GM19395 (cell line): ENCODE results near the gene HMG20A.

Experiments used
- ATAC-seq: cut with Tn5 transposase; IDR thresholded peaks from one replicate; pipeline ENCODE4 v1.9.1; 2021; ENCODE audit warnings: mild to moderate bottlenecking, moderate library complexity; ENCODE audit not compliant: unreplicated experiment

HMG20A gene

DNA sequence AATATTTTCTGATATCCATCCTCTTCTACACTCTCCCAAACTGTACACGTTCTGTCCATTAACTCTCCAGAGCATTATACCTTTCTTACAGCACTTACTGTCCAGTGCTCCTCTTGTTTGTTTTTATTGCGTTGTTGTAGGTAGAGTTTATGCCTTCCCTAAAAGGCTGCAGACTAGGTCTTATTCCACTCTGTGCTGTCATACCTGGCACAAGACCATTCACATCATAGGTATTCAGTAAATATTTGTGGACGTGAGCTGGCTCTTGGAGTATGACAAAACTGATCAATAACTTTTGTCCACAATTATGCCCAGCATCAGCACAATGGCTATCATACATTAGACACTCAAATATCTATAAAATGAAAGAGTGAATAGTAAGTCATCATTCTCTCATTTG, 4.4 kb downstream of the HMG20A start:
- ATAC-seq = no peak

DNA sequence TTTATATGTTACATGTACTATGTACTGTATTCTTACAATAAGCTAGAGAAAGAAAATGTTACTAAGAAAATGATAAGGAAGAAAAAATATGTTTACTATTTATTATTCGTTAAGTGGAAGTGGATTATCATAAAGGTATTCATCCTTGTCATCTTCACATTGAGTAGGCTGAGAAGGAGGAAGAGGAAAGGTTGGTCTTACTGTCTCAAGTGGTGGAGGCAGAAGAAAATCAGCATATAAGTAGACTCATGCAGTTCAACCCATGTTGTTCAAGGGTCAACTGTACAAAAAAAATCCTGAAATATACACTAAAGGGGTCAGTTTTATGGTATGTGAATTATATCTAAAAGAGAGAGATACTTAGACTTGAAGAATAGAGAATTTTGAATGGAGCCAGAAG, 5.7 kb downstream of the HMG20A start:
- no peak for ATAC-seq

DNA sequence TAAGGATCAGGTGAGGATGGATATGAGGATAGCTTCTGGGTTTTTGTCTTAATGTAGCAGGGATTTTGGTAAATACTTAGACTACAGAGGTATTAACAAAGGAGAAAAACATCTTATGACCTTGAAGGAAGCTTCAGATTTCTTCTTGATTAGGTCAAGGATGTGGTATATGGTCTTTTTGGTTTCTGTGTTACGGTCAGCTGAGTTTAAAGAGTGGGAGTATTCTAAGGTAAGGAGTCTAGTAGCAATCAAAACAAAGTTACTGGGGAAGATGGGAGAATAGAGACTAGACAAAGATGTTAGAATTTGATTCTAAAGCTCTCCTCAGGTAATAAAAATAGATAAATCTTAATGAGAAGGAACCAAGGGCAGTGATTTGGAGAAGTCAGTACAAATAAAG, 6.2 kb downstream of the HMG20A start:
- no peak for ATAC-seq

DNA sequence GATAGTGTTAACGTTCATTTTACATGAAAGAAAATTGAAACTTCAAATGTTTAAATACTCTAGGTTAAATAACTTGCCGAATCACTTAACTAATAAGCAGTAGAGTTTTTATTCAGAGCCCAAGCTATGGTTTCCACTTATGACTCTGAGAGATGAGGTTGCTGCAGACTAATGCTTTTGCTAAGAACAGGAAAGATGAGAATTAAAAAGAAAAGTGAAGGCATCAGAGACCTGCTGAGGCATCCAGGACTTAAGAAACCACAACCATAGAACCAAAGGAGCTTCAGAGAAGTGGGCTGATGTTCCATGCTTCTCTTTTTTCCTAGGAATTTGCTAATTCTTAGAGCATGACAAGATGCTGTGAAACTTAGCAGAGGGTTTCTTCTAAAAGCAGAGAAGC, 9.5 kb downstream of the HMG20A start:
- ATAC-seq = no peak

DNA sequence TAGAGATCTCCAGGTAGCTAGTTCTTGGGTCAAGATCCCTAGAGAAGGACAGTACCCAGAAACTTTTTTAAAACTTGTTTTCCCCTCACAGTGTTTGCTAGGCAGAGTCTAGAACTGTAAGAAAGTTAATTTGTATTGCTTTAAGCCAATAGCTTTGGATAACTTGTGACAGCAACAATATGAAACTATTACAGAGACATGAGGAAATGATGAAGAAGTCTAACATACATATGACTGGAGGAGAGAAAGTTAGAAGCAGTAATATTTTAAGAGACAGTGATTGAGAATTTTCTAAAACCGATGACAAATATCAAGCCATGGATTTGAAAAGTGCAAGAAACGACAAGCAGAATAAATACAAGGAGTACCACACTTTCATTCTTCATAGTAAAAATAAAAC, 10.0 kb downstream of the HMG20A start:
- no peak for ATAC-seq

DNA sequence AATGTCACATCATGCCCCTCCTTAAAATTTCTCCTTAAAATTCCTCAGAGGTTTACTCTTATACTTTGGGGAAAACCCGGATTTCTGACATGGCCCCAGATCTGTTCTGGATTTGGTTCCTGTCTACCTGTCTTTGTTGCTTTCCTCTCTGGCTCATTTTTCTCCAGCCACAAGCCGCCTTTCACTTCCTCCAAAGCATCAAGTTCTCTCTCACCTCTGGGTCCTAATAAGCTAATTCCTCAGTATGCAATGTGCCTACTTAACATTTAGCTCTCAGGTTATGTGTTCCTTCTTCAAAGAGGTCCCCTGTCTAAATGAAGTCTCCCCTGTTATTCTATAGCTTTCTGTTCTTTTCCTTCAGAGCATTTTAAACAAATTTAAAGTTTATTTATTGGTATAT, 16.1 kb downstream of the HMG20A start:
- no peak for ATAC-seq

DNA sequence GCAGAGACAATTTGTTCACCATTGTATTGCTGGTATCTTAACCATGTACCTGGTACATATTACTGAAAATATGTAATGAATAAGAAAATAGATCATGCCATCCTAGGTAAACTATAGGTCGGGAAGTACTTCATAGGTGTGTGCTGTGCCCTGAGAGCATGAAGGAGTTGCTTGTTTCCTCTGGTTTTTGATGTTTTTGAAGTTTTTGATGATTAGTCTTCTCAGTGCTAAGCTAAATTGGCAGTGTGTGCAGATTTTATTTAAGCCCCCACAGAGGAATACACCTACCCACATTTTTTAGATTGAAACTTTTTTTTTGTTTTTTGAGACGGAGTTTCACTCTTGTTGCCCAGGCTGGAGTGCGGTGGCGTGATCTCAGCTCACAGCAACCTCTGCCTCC, 16.6 kb downstream of the HMG20A start:
- no peak for ATAC-seq

DNA sequence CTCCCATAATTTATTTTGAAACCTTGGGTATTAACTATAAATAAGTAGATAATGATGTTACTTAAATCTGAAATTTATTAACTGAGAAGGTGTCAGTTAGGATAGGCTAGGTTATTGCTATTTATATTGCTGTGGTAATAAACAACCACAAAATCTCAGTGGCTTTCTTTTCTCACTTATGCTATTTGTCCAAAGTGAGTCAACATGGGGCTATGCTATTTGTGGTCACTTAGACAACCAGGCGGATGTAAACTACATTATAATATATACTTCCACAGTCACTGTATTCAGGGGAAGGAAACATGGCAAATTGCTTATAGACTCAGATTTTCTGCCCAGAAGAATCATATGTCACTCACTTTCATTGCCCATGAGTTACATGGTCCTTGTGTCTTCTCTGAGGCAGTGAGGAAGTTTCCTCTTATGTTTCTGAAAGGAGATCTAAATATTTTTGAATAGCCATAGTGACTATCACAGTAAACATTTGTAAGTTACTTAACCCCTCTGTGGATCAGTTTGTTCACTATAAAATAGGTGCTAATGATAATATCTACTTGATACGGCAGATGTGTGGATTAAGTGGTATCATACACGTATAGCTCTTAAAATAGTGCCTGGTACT, 19.8 kb downstream of the HMG20A start:
- peak; percentile 81 for ATAC-seq

DNA sequence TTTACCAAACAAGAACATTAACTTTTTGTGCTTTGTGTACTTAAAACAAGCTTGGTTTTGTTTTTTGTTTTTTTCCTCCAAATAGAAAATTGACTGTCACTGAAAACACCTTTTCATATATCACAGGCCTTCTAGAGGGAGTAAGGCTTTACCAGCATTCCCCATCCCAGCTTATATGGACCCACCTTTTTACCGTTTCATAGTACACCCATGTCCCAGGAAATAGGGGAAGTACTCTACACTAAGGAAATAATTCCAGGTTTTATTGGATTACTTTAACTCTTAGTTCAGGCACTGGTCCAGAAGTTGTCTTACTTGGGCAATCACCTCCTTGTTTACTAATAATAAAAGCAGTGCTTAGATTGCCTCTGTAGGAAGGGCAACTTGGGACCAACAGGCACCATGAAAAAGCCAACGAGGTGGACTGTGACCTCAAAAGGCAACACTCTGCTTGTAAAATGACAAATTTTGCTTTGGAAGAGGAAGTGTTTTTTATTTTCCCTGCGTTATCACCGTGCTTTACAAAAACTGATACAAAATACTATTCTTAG, 26.2 kb downstream of the HMG20A start:
- no peak for ATAC-seq

DNA sequence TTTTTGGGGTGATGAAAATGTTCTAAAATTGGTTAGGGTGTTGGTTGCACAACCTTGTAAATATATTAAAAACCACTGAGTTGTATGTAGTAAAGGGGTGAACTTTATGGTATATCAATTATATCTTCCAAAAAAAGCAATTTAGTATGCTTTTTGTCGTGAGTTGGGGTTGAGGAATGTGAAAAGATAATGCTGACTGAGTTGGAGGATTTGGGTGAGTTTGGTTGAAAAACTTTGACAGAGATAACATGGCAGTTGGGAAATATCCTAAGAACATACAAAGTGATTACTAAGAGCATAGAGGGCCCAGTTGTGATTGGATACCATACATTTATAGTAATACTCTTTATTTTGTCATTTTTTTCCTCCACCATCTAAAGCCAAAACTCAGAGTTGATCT, 33.6 kb downstream of the HMG20A start:
- ATAC-seq = no peak

DNA sequence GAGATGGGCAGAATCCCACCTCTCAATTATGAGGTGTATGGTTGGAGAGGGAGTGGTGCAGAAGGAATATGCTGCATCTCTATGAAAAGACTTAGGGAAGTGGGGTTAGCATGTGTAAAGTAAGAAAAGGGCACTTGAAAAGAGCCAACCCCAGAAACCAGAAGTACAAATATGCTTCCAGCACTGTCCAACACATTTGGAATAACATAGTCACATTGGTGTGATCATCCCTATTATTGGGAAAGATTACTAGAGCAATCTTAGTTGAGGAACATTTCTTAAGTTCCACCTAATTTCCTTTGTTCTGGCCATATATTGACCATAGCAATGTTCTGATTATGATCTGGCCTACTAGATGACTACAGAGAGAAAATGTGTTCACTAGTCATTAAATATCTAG, 34.3 kb downstream of the HMG20A start:
- no peak for ATAC-seq

DNA sequence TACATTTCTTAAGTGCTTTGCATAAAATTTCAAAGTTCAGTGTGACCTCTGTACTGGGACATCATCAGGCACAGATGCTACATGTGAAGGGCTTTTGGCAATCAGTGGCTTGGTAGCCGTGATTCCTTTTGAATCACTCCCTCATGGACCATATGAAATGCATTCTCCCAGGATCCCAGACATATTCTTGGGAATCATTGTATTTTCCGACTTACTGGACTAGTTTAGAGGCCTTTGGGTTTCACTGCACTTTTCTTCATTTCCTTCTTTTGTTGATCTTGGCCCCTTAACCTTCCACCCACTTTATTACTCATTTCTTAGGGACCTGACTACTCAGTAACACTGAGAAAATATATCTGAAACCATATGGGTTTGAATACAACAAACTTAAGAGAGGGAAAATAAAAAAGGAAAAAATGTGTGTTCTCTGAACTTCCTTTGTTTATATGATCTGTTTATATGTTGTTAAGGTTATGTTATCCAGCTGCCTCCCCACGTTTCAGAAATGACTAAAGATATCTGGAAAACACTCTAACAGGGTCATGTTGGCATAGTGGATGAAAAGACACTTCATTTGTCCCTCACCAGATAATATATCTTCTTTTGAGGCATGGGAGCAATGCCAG, 35.1 kb downstream of the HMG20A start:
- no peak for ATAC-seq

DNA sequence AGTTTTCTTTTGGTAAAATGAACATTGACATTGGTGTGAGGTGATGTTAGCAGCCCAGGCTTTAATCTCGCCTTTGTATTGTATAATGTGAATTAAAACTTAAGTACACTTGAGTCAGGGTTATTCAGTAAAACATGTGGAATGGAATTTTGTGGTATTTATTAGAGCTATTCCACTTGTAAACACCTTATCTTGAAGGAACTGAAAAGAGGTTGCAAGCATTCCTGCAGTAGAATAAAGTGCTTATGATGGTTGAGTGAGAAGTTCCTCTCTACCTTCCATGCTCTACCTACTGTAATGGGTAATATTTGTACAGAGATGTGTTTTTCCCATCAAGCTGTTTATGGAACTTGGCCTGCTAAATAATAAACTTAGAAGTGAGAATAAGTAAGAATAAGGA, 36.1 kb downstream of the HMG20A start:
- ATAC-seq = no peak

DNA sequence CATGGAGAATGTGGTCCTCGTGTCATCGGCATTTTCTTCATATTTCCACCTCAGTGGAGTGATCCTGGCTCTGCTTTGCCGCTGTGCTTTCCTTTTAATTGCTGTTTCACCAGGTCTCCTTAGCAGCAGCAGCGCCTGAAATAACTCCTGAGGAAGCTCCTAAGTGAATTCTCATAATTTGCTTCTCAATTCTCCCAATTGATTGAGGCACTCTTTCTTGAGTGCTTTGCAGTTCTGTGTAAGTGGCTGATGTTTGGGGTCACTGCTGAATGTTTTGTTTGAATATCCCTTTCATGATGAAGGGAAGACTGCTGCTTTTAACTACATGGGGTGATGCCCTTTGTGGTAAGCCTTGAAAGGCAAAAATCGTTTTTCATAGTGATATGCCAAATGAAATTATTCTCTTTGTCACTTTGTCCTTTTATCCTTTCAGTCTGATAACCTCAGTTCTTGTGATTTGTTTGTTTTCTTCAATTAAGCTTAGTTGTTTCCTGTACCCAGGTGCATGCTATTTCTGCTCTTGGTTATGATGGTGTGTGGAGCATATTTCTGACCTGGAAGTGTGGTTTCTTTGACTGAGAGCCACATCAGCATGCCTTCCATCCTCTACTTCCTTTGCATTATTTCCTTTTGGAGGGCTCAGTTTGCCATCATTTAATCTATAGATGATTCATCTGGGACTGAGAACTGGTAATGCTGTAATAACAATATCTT, 36.7 kb downstream of the HMG20A start:
- ATAC-seq = no peak

DNA sequence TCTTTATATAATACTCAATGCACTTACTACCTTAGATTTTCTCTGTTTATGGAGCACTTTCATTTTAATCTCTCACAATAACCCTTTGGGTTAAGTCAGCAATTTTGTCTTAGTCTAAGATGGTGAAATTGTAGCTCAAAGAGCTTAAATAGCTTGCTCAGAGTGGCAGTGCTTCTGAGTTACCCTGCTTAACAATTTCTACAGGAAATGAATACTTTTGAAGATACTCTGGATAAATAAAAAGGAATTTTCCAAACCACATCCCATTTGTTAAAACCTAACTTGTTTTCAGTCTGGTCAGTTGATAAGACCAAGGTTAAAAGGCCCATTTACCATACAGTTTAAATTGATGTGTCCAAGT, 37.2 kb downstream of the HMG20A start:
- ATAC-seq = no peak

DNA sequence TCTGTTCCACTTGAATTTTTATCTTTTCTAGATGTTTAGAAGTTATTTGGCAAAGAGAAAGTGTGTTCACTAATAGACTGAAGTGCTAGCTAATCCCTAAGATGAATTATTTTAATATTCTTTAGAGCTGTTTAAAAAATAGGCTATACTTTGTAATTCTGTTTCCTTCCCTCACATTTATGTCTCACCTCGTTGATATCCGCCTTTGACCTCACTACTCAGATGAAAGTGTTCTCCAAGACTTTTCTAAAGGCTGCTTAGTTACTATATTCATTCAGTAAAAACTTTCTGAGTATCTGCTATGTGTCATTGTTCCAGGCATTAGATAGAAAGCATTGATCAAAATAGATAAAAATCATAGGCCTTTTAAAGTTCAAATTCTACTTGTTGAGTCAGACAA, 38.3 kb downstream of the HMG20A start:
- ATAC-seq = no peak

DNA sequence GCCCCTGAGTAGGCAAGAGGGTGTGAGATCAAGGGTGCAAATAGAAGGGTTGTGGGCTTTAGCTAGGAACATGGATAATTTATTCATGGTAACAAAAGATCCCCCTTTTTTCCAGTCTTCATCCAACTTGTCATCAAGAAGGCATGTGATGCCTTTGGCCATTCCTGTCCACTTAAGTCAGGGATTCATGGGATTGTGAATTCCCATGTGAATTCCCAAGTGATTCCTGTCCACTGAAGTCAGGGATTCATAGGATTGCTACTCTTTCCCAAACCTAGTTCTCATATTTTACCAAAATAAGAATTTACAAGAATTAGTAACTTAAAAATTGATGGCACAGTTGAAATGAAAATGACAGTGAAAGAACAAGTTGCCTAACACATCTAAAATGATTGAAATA, 40.8 kb downstream of the HMG20A start:
- no peak for ATAC-seq

DNA sequence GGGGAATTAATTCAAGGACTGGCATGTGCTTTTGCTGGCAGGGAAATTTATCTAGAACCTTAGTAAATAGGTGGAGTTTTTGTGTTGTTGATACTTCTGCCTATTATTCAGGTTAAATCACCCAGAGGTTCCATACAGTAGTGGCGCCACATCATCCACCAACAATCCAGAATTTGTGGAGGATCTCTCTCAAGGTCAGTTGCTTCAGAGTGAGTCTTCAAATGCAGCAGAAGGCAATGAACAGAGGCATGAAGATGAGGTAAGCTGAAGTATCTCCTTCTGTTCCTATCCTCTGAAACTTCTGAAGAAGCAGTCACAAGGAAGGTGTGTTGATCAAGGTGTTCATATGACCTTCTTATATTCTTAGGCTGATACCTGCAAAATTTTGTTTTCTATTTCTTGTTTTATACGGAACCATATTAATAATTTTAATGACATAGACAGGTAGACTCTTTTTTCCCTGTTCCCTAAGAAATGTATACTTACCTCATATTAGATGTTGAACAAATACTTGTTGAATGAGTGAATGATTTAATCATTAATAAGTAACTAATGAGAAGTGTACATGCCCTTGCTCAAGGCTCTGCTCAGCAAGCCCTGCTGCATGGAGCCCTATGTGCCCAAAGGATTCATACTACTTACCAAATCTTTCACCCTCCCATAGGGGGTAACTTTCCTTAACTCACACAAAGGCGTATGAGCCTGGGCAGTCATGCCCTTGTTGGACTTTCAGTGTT, 43.6 kb downstream of the HMG20A start:
- no peak for ATAC-seq

DNA sequence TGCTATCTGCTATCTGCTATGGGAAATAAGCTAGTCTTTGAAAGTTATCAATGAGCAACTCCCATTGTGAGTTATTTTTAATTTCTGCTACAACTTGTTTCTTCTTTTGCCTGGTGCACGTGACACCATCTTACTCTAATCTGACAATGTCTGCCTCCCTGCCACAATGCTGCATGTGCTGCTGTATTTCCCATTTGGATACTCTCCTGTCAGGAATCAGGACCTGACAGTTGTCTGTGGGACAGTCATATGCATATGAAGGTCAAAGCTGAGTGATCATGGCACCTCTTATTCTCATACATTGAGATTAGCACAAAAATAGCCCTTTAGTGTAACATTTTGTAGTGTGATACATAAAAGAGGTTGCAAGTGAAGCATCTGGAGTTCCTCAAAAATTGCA, 45.8 kb downstream of the HMG20A start:
- ATAC-seq = no peak

DNA sequence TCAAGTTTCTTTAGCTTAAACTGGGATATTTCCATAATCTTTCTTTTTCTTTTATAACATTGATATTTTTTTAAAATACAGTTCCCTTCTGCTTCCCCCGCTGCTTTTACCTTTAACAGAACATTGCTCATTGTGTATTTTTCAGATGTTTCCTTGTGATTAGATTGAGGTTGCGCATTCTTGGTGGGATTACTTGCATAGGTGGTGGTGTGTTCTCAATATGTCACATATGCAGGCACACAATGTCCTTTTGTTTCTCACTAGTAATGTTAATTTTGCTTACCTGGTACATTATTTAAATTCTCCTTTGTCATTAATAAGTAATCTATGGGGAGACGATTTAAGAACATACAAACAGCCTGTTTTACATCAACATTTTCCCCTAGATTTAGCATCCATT, 48.2 kb downstream of the HMG20A start:
- ATAC-seq = no peak

DNA sequence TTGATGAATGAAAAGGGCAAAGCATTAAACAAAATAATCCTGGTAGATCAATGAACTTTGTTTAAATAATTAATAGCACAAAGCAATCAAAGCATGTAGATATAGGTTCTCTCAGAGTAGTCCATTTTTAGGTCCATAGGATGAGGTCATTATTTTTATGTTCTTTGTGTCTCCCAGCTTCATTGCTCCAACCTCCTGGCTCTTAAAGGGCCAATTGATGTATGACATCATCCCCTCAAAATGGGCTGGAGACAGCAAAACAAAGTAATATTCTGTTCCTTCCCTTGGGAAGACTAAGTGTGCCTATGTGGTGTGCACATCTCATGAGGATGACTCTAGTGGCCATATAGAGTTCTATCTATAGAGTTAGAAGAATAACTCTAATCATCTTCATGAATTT, 49.5 kb downstream of the HMG20A start:
- ATAC-seq = no peak

DNA sequence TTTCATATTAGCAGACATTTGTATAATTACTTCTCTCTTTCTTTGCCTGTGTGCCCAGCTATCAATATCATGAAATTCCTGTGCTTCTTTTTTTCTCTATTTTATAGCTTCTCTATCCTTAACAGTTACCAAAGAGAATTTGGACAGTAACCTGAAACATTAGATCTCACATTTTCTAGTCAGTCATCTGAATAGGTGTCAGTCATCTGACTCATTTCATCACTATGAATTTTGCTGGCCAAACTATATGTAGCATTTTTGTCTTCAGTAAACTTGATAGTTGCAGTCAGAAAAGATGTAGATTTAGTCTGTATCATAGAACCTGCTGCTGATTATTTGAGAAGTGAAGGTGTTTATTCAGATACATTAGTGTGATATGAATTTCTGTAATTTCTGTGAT, 52.6 kb downstream of the HMG20A start:
- ATAC-seq = no peak
